Stimulated activated naive B cell treated with anti-CD40 and anti-IgM and Interleukin-4, amounts not matched to agents 10 μg/mL and 1 μg/mL and 100 μg/mL, for 72 hours (primary cell): ENCODE data around the gene MUC5AC.

Source experiments
- ATAC-seq, 2 donors: fragments of 150-1000 bp; cut with Tn5 transposase; replicated peaks; 2 replicates each; pipeline ENCODE4 v1.10.0; 2021; ENCODE audit warnings: moderate library complexity in 1 of 2
- DNase-seq: peaks from one replicate; pipeline ENCODE4 v3.0.0; 2021
- H3K27ac Mint-ChIP-seq: one replicate; pipeline ENCODE4 v1.8.0; 2022; ENCODE audit warnings: mild to moderate bottlenecking, mixed read lengths
- H3K27me3 Mint-ChIP-seq, 2 donors: one replicate each; pipeline ENCODE4 v1.8.0; 2022; ENCODE audit warnings: mixed read lengths in 2 of 2
- H3K36me3 Mint-ChIP-seq, 2 donors: one replicate each; pipeline ENCODE4 v1.8.0; 2022; ENCODE audit warnings: mixed read lengths in 2 of 2, mild to moderate bottlenecking in 1 of 2
- H3K4me1 Mint-ChIP-seq, 2 donors: one replicate each; pipeline ENCODE4 v1.8.0; 2022; ENCODE audit warnings: mixed read lengths in 2 of 2, mild to moderate bottlenecking in 1 of 2
- H3K4me3 Mint-ChIP-seq, 2 donors: one replicate each; pipeline ENCODE4 v1.8.0; 2022; ENCODE audit warnings: mild to moderate bottlenecking in 2 of 2, mixed read lengths in 2 of 2, moderate library complexity in 1 of 2
- H3K9me3 Mint-ChIP-seq, 2 donors: one replicate each; pipeline ENCODE4 v1.8.0; 2022; ENCODE audit warnings: mixed read lengths in 2 of 2, mild to moderate bottlenecking in 1 of 2

MUC5AC gene

GRCh38 chr11:1116666-1117390 lies 40.9 kb upstream of the MUC5AC start:
- Mint-ChIP-seq H3K4me3 (no peak overlapping the region), H3K9me3 (no peaks in the 10 kb centered on the region), H3K36me3 (no peaks in the 10 kb centered on the region), H3K27me3 (peaks cover 0 to 8% of the 10 kb centered on the region in 2 donors), H3K4me1 (no peaks in the 10 kb centered on the region), H3K27ac (no peak overlapping the region)
- DNase-seq (no peak), ATAC-seq (no peak)

- H3K9me3 Mint-ChIP-seq: no peaks in the 10 kb centered on the region
- no peak overlapping the region for H3K4me3 Mint-ChIP-seq
- ATAC-seq: no peak
- no peak for DNase-seq
- H3K27ac Mint-ChIP-seq: no peak overlapping the region
- H3K36me3 Mint-ChIP-seq: no peaks in the 10 kb centered on the region
- no peaks in the 10 kb centered on the region for H3K4me1 Mint-ChIP-seq
- peaks cover 0 to 12% of the 10 kb centered on the region in 2 donors for H3K27me3 Mint-ChIP-seq
Measured at GRCh38 chr11:1117992-1118391, 39.8 kb upstream of the MUC5AC start.

GRCh38 chr11:1118755-1119603 lies 38.8 kb upstream of the MUC5AC start:
- Mint-ChIP-seq H3K27ac (no peak overlapping the region), H3K9me3 (no peaks in the 10 kb centered on the region), H3K4me3 (no peak overlapping the region), H3K4me1 (no peaks in the 10 kb centered on the region), H3K27me3 (peaks cover 0 to 16% of the 10 kb centered on the region in 2 donors), H3K36me3 (no peaks in the 10 kb centered on the region)
- DNase-seq (no peak), ATAC-seq (no peak)

GRCh38 chr11:1119604-1120146 lies 38.1 kb upstream of the MUC5AC start:
- Mint-ChIP-seq H3K36me3 (peaks cover 3 to 5% of the 10 kb centered on the region in 2 donors), H3K4me1 (no peaks in the 10 kb centered on the region), H3K9me3 (peaks cover 6 to 7% of the 10 kb centered on the region in 2 donors), H3K27ac (no peak overlapping the region), H3K27me3 (peaks cover 0 to 20% of the 10 kb centered on the region in 2 donors), H3K4me3 (no peak overlapping the region)
- no peak for ATAC-seq
- no peak for DNase-seq

GRCh38 chr11:1120532-1121330 lies 37.0 kb upstream of the MUC5AC start:
- H3K36me3 Mint-ChIP-seq: peaks cover 5% of the 10 kb centered on the region in 2 donors
- ATAC-seq: no peak
- no peaks in the 10 kb centered on the region for H3K4me1 Mint-ChIP-seq
- no peak overlapping the region for H3K27ac Mint-ChIP-seq
- no peak for DNase-seq
- H3K27me3 Mint-ChIP-seq: peaks cover 0 to 20% of the 10 kb centered on the region in 2 donors
- peaks cover 14 to 16% of the 10 kb centered on the region in 2 donors for H3K9me3 Mint-ChIP-seq
- no peak overlapping the region for H3K4me3 Mint-ChIP-seq

- ATAC-seq (no peak), DNase-seq (no peak)
- H3K4me1 Mint-ChIP-seq: no peaks in the 10 kb centered on the region
- peaks cover 14 to 16% of the 10 kb centered on the region in 2 donors for H3K9me3 Mint-ChIP-seq
- H3K36me3 Mint-ChIP-seq: peaks cover 5% of the 10 kb centered on the region in 2 donors
- H3K27me3 Mint-ChIP-seq: peaks cover 0 to 20% of the 10 kb centered on the region in 2 donors
- H3K27ac Mint-ChIP-seq: no peak overlapping the region
- H3K4me3 Mint-ChIP-seq: no peak overlapping the region
Measured at GRCh38 chr11:1121331-1121812, 36.4 kb upstream of the MUC5AC start.

GRCh38 chr11:1121813-1122663 lies 35.7 kb upstream of the MUC5AC start:
- H3K36me3 Mint-ChIP-seq: peaks cover 5% of the 10 kb centered on the region in 2 donors

GRCh38 chr11:1122664-1123002 lies 35.1 kb upstream of the MUC5AC start:
- Mint-ChIP-seq H3K27me3 (peaks cover 0 to 20% of the 10 kb centered on the region in 2 donors), H3K4me3 (no peak overlapping the region)

More at GRCh38 chr11:1121813-1122663, 35.7 kb upstream of the MUC5AC start:
- Mint-ChIP-seq H3K4me1 (no peaks in the 10 kb centered on the region), H3K27ac (no peak overlapping the region), H3K27me3 (peaks cover 0 to 20% of the 10 kb centered on the region in 2 donors), H3K9me3 (peaks cover 14 to 16% of the 10 kb centered on the region in 2 donors), H3K4me3 (no peak overlapping the region)
- ATAC-seq (no peak), DNase-seq (no peak)

GRCh38 chr11:1123970-1124369 lies 33.8 kb upstream of the MUC5AC start:
- H3K27me3 Mint-ChIP-seq: peaks cover 0 to 15% of the 10 kb centered on the region in 2 donors
- H3K4me1 Mint-ChIP-seq: no peaks in the 10 kb centered on the region
- DNase-seq: no peak
- peaks cover 5% of the 10 kb centered on the region in 2 donors for H3K36me3 Mint-ChIP-seq
- H3K4me3 Mint-ChIP-seq: peak overlapping the region in 1 of 2 donors; percentile 13
- peak overlapping the region; percentile 38 for H3K27ac Mint-ChIP-seq
- H3K9me3 Mint-ChIP-seq: peaks cover 14 to 16% of the 10 kb centered on the region in 2 donors
- ATAC-seq: peak; percentile 61 to 76

More at GRCh38 chr11:1122664-1123002, 35.1 kb upstream of the MUC5AC start:
- Mint-ChIP-seq H3K4me1 (no peaks in the 10 kb centered on the region), H3K36me3 (peaks cover 5% of the 10 kb centered on the region in 2 donors), H3K9me3 (peaks cover 14 to 16% of the 10 kb centered on the region in 2 donors), H3K27ac (no peak overlapping the region)
- ATAC-seq (no peak), DNase-seq (no peak)

GRCh38 chr11:1125803-1126202 lies 31.9 kb upstream of the MUC5AC start:
- DNase-seq (no peak), ATAC-seq (peak; percentile 10 to 15)
- peaks cover 0 to 13% of the 10 kb centered on the region in 2 donors for H3K27me3 Mint-ChIP-seq
- peak overlapping the region; percentile 28 for H3K27ac Mint-ChIP-seq
- H3K4me3 Mint-ChIP-seq: peak overlapping the region in 1 of 2 donors; percentile 30
- peaks cover 14 to 16% of the 10 kb centered on the region in 2 donors for H3K9me3 Mint-ChIP-seq
- no peaks in the 10 kb centered on the region for H3K4me1 Mint-ChIP-seq
- H3K36me3 Mint-ChIP-seq: peaks cover 5% of the 10 kb centered on the region in 2 donors

- H3K36me3 Mint-ChIP-seq: peaks cover 5% of the 10 kb centered on the region in 2 donors
- H3K4me3 Mint-ChIP-seq: no peak overlapping the region
- no peak for DNase-seq
Measured at GRCh38 chr11:1126491-1126926, 31.2 kb upstream of the MUC5AC start.

GRCh38 chr11:1126935-1127663 lies 30.7 kb upstream of the MUC5AC start:
- H3K27me3 Mint-ChIP-seq: peaks cover 10 to 22% of the 10 kb centered on the region in 2 donors
- no peak overlapping the region for H3K4me3 Mint-ChIP-seq
- no peaks in the 10 kb centered on the region for H3K4me1 Mint-ChIP-seq
- no peak for DNase-seq
- no peak for ATAC-seq
- H3K27ac Mint-ChIP-seq: no peak overlapping the region
- H3K36me3 Mint-ChIP-seq: peaks cover 5% of the 10 kb centered on the region in 2 donors
- H3K9me3 Mint-ChIP-seq: peaks cover 14 to 18% of the 10 kb centered on the region in 2 donors

More at GRCh38 chr11:1126491-1126926, 31.2 kb upstream of the MUC5AC start:
- H3K27me3 Mint-ChIP-seq: peaks cover 4 to 16% of the 10 kb centered on the region in 2 donors
- no peaks in the 10 kb centered on the region for H3K4me1 Mint-ChIP-seq
- peaks cover 14 to 16% of the 10 kb centered on the region in 2 donors for H3K9me3 Mint-ChIP-seq
- no peak for ATAC-seq
- no peak overlapping the region for H3K27ac Mint-ChIP-seq
